VCaP (cell line): Measurements from ENCODE around the gene VEPH1.

Experiments used
- H3K27ac ChIP-seq: fragments of 450-650 bp; 2 replicates; pipeline ENCODE4 v1.5.1; 2017
- TF ChIP-seq, protein P1 (sequence below): fragments of 450-650 bp; conservative IDR thresholded peaks from 2 replicates; pipeline ENCODE4 v1.5.1; 2017; ENCODE audit warnings: mild to moderate bottlenecking, moderate library complexity

The VEPH1 gene

DNA sequence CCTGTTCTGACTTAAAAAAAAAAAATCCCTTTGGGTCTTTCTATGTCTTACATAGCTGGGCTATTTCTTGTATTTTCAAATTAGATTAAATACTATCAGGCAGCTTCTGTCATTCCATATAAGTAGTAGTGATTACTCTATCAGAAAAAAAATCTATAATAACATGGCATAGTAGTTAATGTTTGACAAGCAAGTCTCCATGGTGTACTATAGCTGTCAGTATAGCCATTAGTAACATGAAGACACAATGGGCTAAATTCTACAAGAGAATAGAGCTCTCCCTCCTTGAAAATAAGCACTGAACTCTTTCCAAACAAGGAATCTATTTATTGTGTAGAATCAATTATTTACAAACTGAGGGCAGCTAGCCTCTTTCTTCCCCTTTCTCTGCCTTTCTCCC is 19.4 kb upstream of the VEPH1 start:
- no peak overlapping the region for H3K27ac ChIP-seq
- TF ChIP-seq, protein P1, sequence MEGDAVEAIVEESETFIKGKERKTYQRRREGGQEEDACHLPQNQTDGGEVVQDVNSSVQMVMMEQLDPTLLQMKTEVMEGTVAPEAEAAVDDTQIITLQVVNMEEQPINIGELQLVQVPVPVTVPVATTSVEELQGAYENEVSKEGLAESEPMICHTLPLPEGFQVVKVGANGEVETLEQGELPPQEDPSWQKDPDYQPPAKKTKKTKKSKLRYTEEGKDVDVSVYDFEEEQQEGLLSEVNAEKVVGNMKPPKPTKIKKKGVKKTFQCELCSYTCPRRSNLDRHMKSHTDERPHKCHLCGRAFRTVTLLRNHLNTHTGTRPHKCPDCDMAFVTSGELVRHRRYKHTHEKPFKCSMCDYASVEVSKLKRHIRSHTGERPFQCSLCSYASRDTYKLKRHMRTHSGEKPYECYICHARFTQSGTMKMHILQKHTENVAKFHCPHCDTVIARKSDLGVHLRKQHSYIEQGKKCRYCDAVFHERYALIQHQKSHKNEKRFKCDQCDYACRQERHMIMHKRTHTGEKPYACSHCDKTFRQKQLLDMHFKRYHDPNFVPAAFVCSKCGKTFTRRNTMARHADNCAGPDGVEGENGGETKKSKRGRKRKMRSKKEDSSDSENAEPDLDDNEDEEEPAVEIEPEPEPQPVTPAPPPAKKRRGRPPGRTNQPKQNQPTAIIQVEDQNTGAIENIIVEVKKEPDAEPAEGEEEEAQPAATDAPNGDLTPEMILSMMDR, result no peak

DNA sequence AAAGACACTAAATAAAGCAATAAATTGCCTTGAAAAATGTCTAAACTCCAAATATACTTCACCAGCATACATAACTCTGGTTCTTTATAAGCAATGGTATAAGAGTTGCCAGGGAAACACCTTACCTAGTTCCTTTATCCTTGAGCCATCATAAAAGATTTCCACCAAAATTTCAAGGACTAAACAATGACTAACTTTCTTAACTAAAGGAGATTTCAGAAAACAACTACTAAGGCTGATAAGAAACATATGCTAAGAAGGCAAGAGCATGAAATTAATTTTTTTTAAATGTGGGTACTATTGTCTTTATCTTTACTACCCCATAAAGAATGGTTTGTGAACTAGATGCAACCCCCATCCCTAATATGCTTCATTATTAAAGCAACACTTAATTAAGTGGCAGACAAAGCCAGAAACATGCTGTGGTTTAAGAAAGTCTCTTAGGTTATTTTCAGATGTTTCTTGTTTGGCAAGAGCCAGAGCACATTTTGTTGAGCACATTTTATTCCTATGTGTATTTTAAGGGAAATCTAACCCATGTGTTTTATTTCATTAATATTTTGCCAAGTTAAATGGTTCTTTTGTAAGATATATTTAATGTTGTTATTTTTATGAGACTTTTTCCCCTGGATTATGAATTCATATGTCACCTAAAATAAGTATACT is 17.4 kb upstream of the VEPH1 start:
- TF ChIP-seq, protein P1, result no peak
- no peak overlapping the region for H3K27ac ChIP-seq

DNA sequence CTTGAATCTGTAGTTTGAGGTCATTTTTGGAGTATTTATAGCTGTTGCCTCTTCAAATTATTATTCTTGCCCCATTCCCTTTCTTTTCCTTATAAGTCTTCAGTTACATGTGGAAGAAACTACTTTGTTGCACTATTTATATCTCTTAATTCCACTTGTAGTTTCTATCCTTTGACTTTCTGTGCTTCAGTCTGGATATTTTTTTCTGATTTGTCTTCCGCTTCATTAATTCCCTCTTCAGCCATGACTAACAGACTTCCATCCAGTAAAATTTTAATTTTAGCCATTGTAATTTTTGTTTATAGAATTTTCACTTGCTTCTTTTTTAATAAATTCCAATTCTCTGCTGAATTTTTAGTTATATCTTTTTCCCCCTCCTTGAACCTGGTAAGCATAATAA is 15.7 kb upstream of the VEPH1 start:
- TF ChIP-seq, protein P1, result no peak
- H3K27ac ChIP-seq, result no peak overlapping the region

DNA sequence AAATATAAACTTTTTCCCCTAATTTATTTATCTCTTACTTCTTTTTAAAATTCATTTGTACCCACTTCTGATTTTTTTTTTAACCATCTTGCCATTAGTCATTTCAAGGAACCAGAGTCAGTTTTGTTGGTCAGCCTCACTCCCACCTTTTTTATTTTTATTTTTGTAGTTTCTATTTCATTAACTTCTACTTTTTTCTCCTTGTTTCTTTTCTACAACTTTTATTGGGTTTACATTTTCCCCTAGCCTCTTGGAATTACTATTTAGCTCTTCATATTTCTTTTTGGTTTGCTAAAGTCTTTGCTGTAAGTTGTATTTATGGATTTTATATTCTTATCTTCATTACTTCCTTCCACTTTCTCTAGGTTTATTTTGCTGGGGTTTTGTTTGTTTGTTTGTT is 13.7 kb upstream of the VEPH1 start:
- no peak overlapping the region for H3K27ac ChIP-seq
- TF ChIP-seq, protein P1, result no peak

DNA sequence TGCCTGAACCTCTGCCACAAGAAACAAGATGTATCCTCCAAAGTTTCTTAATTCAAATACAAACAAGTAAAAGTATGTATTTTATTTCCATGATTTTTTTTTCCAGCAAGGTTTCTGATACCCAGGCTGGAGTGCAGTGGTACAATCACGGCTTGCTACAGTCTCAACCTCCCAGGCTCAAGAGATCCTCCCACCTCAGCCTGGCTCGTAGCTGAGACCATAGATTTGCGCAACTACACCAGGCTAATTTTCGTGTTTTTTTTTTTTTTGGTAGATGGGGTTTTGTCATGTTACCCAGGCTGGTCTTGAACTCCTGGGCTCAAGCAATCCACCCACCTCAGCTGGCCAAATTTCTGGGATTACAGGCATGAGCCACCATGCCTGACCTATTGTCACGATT is 12.2 kb upstream of the VEPH1 start:
- no peak overlapping the region for H3K27ac ChIP-seq
- TF ChIP-seq, protein P1, result no peak

DNA sequence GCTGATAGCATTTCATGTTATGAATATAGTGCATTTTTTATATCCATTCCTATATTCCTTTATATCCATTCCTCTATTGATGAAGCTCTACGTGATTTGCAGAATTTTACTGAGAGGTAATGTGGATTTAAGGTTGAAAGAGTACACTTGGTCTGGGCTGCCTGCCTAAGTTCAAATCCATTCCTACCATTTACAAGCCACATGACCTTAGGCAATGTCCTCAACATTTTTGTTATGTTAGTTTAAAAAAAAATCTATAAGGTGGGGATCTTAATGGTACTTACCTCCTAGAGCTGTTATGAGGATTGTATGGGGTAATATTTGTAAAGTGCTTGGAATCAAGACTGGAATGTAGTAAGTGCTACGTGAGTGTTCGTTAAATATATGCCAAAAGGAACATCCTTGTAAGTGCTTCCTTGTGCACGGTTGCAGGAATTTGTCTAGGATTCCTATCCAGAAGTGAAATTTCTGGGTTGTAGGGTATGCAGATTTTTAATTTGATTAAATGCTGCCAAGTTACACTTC is 11.2 kb upstream of the VEPH1 start:
- H3K27ac ChIP-seq, result no peak overlapping the region
- TF ChIP-seq, protein P1, result no peak

DNA sequence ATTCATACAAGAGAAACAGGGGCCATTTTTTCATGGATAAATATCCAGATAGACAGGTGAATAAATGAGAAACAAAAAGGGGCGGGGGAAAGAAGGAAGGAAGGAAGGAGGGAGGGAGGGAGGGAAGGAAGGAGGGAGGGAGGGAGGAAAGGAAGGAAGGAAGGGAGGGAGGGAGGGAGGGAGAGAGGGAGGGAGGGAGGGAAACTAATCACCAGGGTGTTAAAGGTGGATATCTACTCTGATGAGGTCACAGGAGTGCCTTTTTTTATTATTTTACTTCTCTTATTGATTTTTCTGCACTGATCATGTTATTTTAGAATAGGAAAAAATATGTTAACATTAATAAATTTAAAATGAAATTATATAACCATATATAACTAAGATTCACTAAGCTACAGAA is 10.4 kb upstream of the VEPH1 start:
- TF ChIP-seq, protein P1, result no peak
- H3K27ac ChIP-seq, result no peak overlapping the region
